OCI-LY1 (cell line): ENCODE measurements around the gene GJA9.
"Not testable (repeated sequence)": the region's sequence is repeated elsewhere in the genome, so short reads cannot be mapped to it uniquely, and the experiment has no call there.

Source experiments
- H2AFZ ChIP-seq: fragments of 200-600 bp; sonication (generic), shearing (Covaris generic); 2 replicates; pipeline ENCODE4 v1.6.0; 2014; ENCODE audit warnings: antibody characterized with exemption, mild to moderate bottlenecking, low read length
- H3F3A ChIP-seq: fragments of 200-600 bp; sonication (generic), shearing (Covaris generic); 2 replicates; pipeline ENCODE4 v1.6.0; 2014; ENCODE audit warnings: mild to moderate bottlenecking, antibody characterized with exemption, low read length, moderate library complexity; ENCODE audit not compliant: insufficient read depth
- H3K27ac ChIP-seq: fragments of 200-600 bp; sonication (generic); 2 replicates; pipeline ENCODE4 v1.5.1; 2014; ENCODE audit warnings: low read length, mixed run types, mild to moderate bottlenecking, low read depth; ENCODE audit not compliant: poor library complexity, severe bottlenecking
- H3K27me3 ChIP-seq: fragments of 200-600 bp; sonication (generic); 2 replicates; pipeline ENCODE4 v1.6.0; 2014; ENCODE audit warnings: antibody characterized with exemption, mild to moderate bottlenecking, low read length, moderate library complexity; ENCODE audit not compliant: insufficient read depth
- H3K36me3 ChIP-seq: fragments of 200-600 bp; sonication (generic); 2 replicates; pipeline ENCODE4 v1.6.1; 2014; ENCODE audit warnings: mild to moderate bottlenecking, antibody characterized with exemption, low read length, moderate library complexity, mixed read lengths; ENCODE audit not compliant: insufficient read depth
- H3K4me1 ChIP-seq: fragments of 200-600 bp; sonication (generic); 2 replicates; pipeline ENCODE4 v1.5.1; 2014; ENCODE audit warnings: mild to moderate bottlenecking, low read length, moderate library complexity; ENCODE audit not compliant: insufficient read depth, severe bottlenecking
- H3K4me2 ChIP-seq: fragments of 200-600 bp; sonication (generic), shearing (Covaris generic); 2 replicates; pipeline ENCODE4 v1.6.1; 2014; ENCODE audit warnings: low read length
- H3K4me3 ChIP-seq: fragments of 200-600 bp; sonication (generic); 2 replicates; pipeline ENCODE4 v1.5.1; 2014; ENCODE audit warnings: low read length, low read depth, mild to moderate bottlenecking, mixed read lengths; ENCODE audit not compliant: poor library complexity, severe bottlenecking
- H3K79me2 ChIP-seq: fragments of 200-600 bp; shearing (Covaris generic); 2 replicates; pipeline ENCODE4 v1.6.1; 2016; ENCODE audit warnings: mixed run types, low read length, mixed read lengths; ENCODE audit not compliant: insufficient read depth
- H3K9ac ChIP-seq: fragments of 200-600 bp; sonication (generic), shearing (Covaris generic); 2 replicates; pipeline ENCODE4 v1.6.1; 2014; ENCODE audit warnings: mild to moderate bottlenecking, low read length, mixed read lengths
- H3K9me2 ChIP-seq: fragments of 200-600 bp; sonication (generic), shearing (Covaris generic); 2 replicates; pipeline ENCODE4 v1.6.1; 2014; ENCODE audit warnings: low read depth, mild to moderate bottlenecking, low read length, mixed read lengths
- H3K9me3 ChIP-seq: fragments of 200-600 bp; shearing (Covaris generic); 2 replicates; pipeline ENCODE4 v1.6.1; 2014; ENCODE audit warnings: low read length, mixed read lengths
- H4K20me1 ChIP-seq: fragments of 200-600 bp; sonication (generic), shearing (Covaris generic); 2 replicates; pipeline ENCODE4 v1.6.0; 2016; ENCODE audit warnings: mild to moderate bottlenecking, low read length; ENCODE audit not compliant: insufficient read depth
- CTCF ChIP-seq: fragments of 200-600 bp; sonication (generic), shearing (Covaris generic); IDR thresholded peaks from 2 replicates; pipeline ENCODE4 v1.5.1; 2017; ENCODE audit warnings: mild to moderate bottlenecking, antibody characterized with exemption, low read length, moderate library complexity, mixed read lengths
- EZH2 ChIP-seq: fragments of 200-600 bp; sonication (generic), shearing (Covaris generic); IDR thresholded peaks from 2 replicates; pipeline ENCODE4 v1.8.0; 2017; ENCODE audit warnings: borderline replicate concordance, mixed run types, mild to moderate bottlenecking, antibody characterized with exemption, low read length, moderate library complexity, mixed read lengths

Gene GJA9

GRCh38 chr1:38840281-38840680 lies 41.1 kb downstream of the GJA9 start:
- peaks cover 41% of the 10 kb centered on the region for H3K36me3 ChIP-seq
- no peaks in the 10 kb centered on the region for H3K79me2 ChIP-seq
- no peaks in the 10 kb centered on the region for H3F3A ChIP-seq
- H3K27ac ChIP-seq, result no peak overlapping the region
- H3K4me3 ChIP-seq, result no peak overlapping the region
- TF ChIP-seq EZH2, result no peak
- TF ChIP-seq CTCF, result no peak
- no peaks in the 10 kb centered on the region for H3K4me1 ChIP-seq
- no peaks in the 10 kb centered on the region for H3K9me2 ChIP-seq
- H3K9me3 ChIP-seq, result no peaks in the 10 kb centered on the region
- H3K4me2 ChIP-seq, result no peak overlapping the region
- H4K20me1 ChIP-seq, result no peaks in the 10 kb centered on the region
- no peak overlapping the region for H3K9ac ChIP-seq
- H3K27me3 ChIP-seq, result no peaks in the 10 kb centered on the region
- no peak overlapping the region for H2AFZ ChIP-seq

GRCh38 chr1:38839363-38839762 lies 42.0 kb downstream of the GJA9 start:
- no peak overlapping the region for H3K9ac ChIP-seq
- TF ChIP-seq CTCF, result no peak
- TF ChIP-seq EZH2, result no peak
- H3K4me3 ChIP-seq, result no peak overlapping the region
- H3K79me2 ChIP-seq, result no peaks in the 10 kb centered on the region
- H3K27me3 ChIP-seq, result no peaks in the 10 kb centered on the region
- H3K9me3 ChIP-seq, result no peaks in the 10 kb centered on the region
- H3F3A ChIP-seq, result no peaks in the 10 kb centered on the region
- no peaks in the 10 kb centered on the region for H4K20me1 ChIP-seq
- no peaks in the 10 kb centered on the region for H3K4me1 ChIP-seq
- H3K36me3 ChIP-seq, result peaks cover 34% of the 10 kb centered on the region
- no peak overlapping the region for H2AFZ ChIP-seq
- no peak overlapping the region for H3K27ac ChIP-seq
- H3K4me2 ChIP-seq, result no peak overlapping the region
- no peaks in the 10 kb centered on the region for H3K9me2 ChIP-seq

- H3K4me1 ChIP-seq, H3F3A ChIP-seq, H3K9me2 ChIP-seq, H3K9me3 ChIP-seq, H3K4me2 ChIP-seq, H3K79me2 ChIP-seq, H3K27me3 ChIP-seq, H3K9ac ChIP-seq, H4K20me1 ChIP-seq, H3K27ac ChIP-seq, H3K4me3 ChIP-seq, H2AFZ ChIP-seq: not testable (repeated sequence)
- H3K36me3 ChIP-seq, result peaks cover 27% of the 10 kb centered on the region
Observed at GRCh38 chr1:38836316-38836715, 45.1 kb downstream of the GJA9 start.

- Histone ChIP-seq H3K36me3 (peaks cover 18% of the 10 kb centered on the region), H3K9ac (no peak overlapping the region), H3K4me1 (no peaks in the 10 kb centered on the region), H2AFZ (no peak overlapping the region), H3K27me3 (0 out of 2 replicates have a peak, but pooled peaks cover 4% of the 10 kb centered on the region), H3F3A (no peaks in the 10 kb centered on the region), H3K4me3 (no peak overlapping the region), H4K20me1 (no peaks in the 10 kb centered on the region), H3K9me3 (no peaks in the 10 kb centered on the region), H3K27ac (no peak overlapping the region), H3K79me2 (no peaks in the 10 kb centered on the region), H3K4me2 (no peak overlapping the region), H3K9me2 (no peaks in the 10 kb centered on the region)
- no peak for TF ChIP-seq EZH2
- peak; percentile 85 for TF ChIP-seq CTCF
Observed at GRCh38 chr1:38834937-38835827, 46.2 kb downstream of the GJA9 start.
